ENCODE results near the gene NUDT16L1.
A peak's percentile ranks its signal among the peaks of the same experiment; 100 is the strongest.

NUDT16L1 gene

GRCh38 chr16:4679156-4679849, 14.1 kb upstream of the NUDT16L1 start:
- DNase-seq (ENCODE audit: insufficient read length) (no peak), FAIRE-seq (no peak)
- TF ChIP-seq POLR2AphosphoS5 (IDR thresholded peaks at IDR 0.05; ENCODE audit: low read depth, low read length) (no peak), TAF1 (IDR thresholded peaks at IDR 0.05; ENCODE audit: borderline replicate concordance, low read depth, low read length) (no peak), POLR2A (IDR thresholded peaks at IDR 0.05; ENCODE audit: low read depth, low read length) (no peak)

GRCh38 chr16:4679850-4680636, 13.3 kb upstream of the NUDT16L1 start:
- TF ChIP-seq POLR2A (IDR thresholded peaks at IDR 0.05; ENCODE audit: low read depth, low read length): peak; percentile 39; the same call in 1 of the 2 replicates
- no peak for TF ChIP-seq POLR2AphosphoS5 (IDR thresholded peaks at IDR 0.05; ENCODE audit: low read depth, low read length)
- no peak for FAIRE-seq
- DNase-seq (ENCODE audit: insufficient read length): no peak

- TF ChIP-seq POLR2A (IDR thresholded peaks at IDR 0.05; ENCODE audit: low read depth, low read length): no peak
- no peak for TF ChIP-seq POLR2AphosphoS5 (IDR thresholded peaks at IDR 0.05; ENCODE audit: low read depth, low read length)
- TF ChIP-seq TAF1 (IDR thresholded peaks at IDR 0.05; ENCODE audit: borderline replicate concordance, low read depth, low read length): no peak
- no peak for DNase-seq (ENCODE audit: insufficient read length)
- no peak for FAIRE-seq
These were observed 12.5 kb upstream of the NUDT16L1 start for GRCh38 chr16:4680673-4681470.

GRCh38 chr16:4681471-4682083, 11.8 kb upstream of the NUDT16L1 start:
- TF ChIP-seq TAF1 (IDR thresholded peaks at IDR 0.05; ENCODE audit: borderline replicate concordance, low read depth, low read length) (no peak), POLR2A (IDR thresholded peaks at IDR 0.05; ENCODE audit: low read depth, low read length) (no peak)
- no peak for DNase-seq (ENCODE audit: insufficient read length)
- FAIRE-seq: no peak

- FAIRE-seq (no peak), DNase-seq (ENCODE audit: insufficient read length) (no peak)
These were observed 11.2 kb upstream of the NUDT16L1 start for GRCh38 chr16:4682084-4682591.

GRCh38 chr16:4682616-4683254, 10.6 kb upstream of the NUDT16L1 start:
- TF ChIP-seq POLR2AphosphoS5 (IDR thresholded peaks at IDR 0.05; ENCODE audit: low read depth, low read length) (no peak), TAF1 (IDR thresholded peaks at IDR 0.05; ENCODE audit: borderline replicate concordance, low read depth, low read length) (no peak), POLR2A (IDR thresholded peaks at IDR 0.05; ENCODE audit: low read depth, low read length) (no peak)
- DNase-seq (ENCODE audit: insufficient read length) (no peak), FAIRE-seq (no peak)

More at GRCh38 chr16:4682084-4682591, 11.2 kb upstream of the NUDT16L1 start:
- TF ChIP-seq TAF1 (IDR thresholded peaks at IDR 0.05; ENCODE audit: borderline replicate concordance, low read depth, low read length) (no peak), POLR2AphosphoS5 (IDR thresholded peaks at IDR 0.05; ENCODE audit: low read depth, low read length) (no peak), POLR2A (IDR thresholded peaks at IDR 0.05; ENCODE audit: low read depth, low read length) (no peak)

- no peak for FAIRE-seq
- DNase-seq (ENCODE audit: insufficient read length): no peak
- TF ChIP-seq POLR2AphosphoS5 (IDR thresholded peaks at IDR 0.05; ENCODE audit: low read depth, low read length): no peak
- no peak for TF ChIP-seq POLR2A (IDR thresholded peaks at IDR 0.05; ENCODE audit: low read depth, low read length)
- no peak for TF ChIP-seq TAF1 (IDR thresholded peaks at IDR 0.05; ENCODE audit: borderline replicate concordance, low read depth, low read length)
These were observed 9.9 kb upstream of the NUDT16L1 start for GRCh38 chr16:4683255-4684057.

GRCh38 chr16:4684058-4684715, 9.2 kb upstream of the NUDT16L1 start:
- DNase-seq (ENCODE audit: insufficient read length) (no peak), FAIRE-seq (no peak)
- TF ChIP-seq POLR2A (IDR thresholded peaks at IDR 0.05; ENCODE audit: low read depth, low read length) (no peak), POLR2AphosphoS5 (IDR thresholded peaks at IDR 0.05; ENCODE audit: low read depth, low read length) (no peak), TAF1 (IDR thresholded peaks at IDR 0.05; ENCODE audit: borderline replicate concordance, low read depth, low read length) (no peak)

- no peak for DNase-seq (ENCODE audit: insufficient read length)
- FAIRE-seq: no peak
- TF ChIP-seq POLR2A (IDR thresholded peaks at IDR 0.05; ENCODE audit: low read depth, low read length) (no peak), TAF1 (IDR thresholded peaks at IDR 0.05; ENCODE audit: borderline replicate concordance, low read depth, low read length) (no peak), POLR2AphosphoS5 (IDR thresholded peaks at IDR 0.05; ENCODE audit: low read depth, low read length) (no peak)
These were observed 8.6 kb upstream of the NUDT16L1 start for GRCh38 chr16:4684763-4685162.

Data from GM12892 (cell line).